HG02885 (cell line): ENCODE measurements around the gene DLGAP1.

Experiments used
- ATAC-seq: cut with Tn5 transposase; IDR thresholded peaks from one replicate; pipeline ENCODE4 v1.9.1; 2021; ENCODE audit warnings: mild to moderate bottlenecking; ENCODE audit not compliant: unreplicated experiment, poor library complexity

Gene DLGAP1

DNA sequence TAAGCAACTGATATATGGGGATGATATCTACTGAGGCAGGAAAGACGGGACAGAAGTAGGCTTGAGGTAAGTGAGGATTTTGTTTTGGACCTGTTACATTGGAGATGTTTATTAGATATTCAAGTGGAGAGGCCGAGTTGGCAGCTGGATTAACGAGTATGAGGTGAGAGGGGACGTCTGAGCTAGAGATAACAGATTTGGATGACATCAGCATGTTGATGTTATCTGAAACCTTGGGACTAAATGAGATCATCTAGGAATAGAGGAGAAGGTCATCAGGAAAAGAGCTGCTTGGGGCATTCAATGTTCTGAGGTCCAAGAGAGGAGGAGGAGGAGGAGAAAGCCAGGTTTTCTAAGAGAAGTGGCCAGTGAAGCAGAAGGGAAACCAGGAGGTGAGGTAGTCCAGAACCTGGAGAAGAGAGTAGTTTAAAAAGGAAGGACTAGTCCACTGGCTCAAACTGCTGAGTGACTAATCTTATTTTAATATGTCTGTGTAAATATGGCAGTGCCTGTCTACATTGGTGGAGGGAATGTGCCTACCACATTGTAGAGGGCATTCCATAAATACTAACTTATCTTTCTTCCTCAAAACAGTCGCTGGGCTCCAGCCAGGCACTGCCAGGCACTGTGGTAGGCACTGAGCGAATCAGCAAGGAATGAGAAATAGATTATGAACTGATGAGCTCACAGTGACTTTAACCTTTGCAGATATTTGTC is 488.3 kb downstream of the DLGAP1 start:
- no peak for ATAC-seq

DNA sequence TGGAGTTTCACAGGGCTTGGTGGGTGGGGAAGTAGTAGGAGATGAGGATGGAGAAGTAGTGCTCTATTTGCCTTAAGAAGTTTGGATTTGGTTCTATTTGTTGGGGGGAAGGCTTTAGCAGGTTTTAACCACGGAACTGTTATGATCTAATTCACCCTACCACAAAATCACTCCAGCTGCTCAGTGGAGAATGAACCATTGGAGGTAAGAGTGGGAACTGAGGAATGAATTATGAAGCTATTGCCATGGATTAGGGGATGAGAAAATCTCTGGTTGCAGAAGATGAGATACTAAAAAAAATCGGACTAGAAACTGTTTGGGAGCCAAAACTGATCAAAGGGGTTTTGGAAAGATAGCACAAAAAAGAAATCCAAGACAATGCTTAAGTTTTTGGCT is 488.9 kb downstream of the DLGAP1 start:
- ATAC-seq: no peak

DNA sequence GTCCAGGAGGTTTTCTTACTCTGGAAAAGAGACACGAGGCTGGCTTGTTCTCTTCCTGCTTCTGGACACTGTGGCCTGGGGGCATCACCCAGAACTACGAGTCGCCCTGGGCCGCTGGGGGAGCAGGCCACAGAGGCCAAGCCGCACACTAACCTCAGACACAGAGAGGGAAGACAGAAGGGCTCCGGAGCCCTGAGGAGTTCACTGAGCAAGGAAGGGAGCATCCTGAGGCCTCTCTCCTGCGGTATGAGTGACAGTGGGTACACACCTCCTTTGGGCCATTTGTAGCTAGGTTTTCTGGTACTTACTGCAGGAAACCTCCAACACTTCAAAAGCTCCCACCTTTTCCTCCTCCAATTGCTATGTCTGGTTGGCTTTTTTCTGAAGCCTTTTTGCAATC is 494.1 kb downstream of the DLGAP1 start:
- ATAC-seq: no peak

DNA sequence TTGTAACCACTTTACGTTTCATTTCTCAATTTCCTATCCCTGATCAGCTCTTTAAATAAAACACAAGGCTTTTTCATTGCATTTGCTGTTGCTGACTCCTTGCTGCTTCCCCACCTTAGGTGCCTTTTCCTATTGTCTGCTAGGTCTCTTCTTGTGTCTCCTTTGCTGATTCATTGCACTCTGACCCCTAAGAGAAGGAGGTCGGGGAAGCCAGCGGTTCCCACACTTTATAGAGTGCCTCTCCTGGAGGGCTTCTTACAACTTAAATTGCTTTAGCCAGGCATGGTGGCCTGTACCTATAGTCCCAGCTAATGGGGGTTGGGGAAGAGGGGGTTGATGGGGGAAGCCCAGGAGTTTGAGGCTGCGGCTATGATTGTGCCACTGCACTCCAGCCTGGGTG is 495.0 kb downstream of the DLGAP1 start:
- no peak for ATAC-seq

DNA sequence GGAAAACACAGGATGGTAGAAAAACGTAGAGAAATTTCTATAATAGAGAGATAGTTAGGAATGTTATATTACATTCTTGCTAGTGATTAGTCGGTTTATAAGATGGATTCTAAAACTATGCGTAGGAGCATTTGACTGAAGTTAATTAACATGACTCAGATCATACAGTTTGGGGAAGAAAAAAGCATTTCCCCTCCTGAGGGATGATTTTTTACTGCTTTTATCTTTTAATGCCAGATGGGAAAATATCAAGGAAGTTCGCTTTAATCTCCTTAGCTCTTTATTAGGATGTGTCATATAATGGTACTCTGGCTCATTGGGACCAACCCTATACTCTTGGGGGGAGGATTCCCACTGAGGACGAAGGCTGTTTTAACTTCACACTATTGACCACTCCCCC is 503.1 kb downstream of the DLGAP1 start:
- no peak for ATAC-seq

DNA sequence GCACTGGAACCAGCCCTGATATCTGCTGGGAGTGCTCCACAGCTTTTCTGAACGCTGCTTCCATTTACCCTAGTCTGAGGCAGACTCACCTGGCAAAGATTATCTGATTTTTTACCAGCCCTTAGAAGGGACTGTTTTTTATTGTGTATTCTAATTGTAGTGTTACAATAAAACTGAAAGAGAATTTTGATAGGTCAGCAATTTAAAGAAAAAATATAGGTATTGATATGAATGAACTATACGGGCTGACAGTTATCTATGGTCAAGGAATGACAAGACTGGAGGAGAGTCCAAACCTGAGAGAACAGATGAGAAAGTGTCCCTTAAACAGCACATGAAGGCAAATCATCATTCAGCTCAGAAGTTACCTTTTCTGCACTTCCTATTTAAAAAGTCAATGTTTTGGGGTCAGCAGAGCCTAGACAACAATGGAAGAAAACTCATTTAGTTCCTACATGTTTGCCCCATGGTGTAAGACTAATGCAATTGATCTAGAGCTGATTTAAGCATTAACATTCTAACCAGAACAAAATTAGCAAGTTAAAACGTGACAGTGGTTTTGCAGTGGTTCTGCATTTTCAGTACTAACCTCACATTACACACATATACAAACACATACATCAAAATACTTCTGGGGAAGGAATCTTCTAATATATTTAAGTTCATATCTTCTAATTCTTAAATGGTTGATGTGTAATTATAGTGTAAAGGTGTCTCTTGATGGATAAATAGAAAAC is 504.3 kb downstream of the DLGAP1 start:
- no peak for ATAC-seq

DNA sequence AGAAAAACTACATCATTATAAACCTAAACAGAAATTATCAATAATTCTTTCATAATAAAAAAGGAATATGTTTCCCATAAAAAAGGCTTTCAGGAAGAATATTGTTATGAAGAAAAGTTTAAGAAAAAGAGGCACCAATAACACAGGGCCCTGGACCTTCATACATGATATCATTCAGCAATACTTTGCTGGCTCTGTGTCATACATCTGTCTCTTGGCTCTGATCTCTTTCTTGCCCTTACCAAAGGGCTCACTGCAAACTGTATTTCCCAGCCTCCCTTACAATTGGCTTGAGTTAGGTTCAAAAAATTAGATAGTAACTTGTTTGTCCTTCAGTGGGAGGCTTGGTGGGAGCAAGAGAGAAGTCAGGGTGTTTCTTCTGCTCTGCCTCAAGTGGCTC is 506.1 kb downstream of the DLGAP1 start:
- no peak for ATAC-seq

DNA sequence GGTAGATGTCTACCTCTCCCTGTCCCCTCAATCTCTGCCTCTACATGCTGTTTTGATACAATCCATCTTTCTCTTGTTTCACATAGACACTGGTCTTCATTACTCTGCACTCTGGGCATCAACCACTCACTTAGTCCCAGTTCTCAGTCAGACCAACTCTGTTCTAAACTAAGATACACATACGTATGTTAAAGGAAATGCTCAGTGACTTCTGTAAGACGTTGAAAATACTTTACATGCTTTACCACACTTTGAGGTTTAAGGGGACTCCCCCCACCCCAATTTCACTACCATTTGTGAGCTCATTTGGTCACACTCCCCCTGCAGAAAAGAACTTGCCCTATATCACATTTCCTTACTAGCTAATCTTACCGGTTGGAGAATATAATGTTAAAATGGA is 507.7 kb downstream of the DLGAP1 start:
- ATAC-seq: no peak

DNA sequence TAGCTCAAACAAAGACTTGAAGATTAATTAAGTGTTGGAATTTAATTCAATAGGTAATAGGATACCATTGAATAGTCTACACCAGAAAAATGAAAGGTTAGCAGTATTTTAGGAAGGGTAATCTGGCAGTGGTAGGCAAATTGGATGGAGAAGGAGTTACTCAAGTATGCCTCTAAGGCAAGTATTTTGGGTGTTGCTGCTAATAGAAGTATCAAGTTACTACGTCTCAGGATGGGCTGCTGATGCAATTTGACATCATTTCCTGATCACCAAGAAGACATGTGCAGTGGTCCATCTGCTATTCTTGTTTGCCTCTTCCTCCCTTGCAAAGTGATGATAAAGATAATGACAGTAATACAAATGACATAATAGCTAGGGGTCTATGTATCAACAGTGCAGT is 519.8 kb downstream of the DLGAP1 start:
- no peak for ATAC-seq

DNA sequence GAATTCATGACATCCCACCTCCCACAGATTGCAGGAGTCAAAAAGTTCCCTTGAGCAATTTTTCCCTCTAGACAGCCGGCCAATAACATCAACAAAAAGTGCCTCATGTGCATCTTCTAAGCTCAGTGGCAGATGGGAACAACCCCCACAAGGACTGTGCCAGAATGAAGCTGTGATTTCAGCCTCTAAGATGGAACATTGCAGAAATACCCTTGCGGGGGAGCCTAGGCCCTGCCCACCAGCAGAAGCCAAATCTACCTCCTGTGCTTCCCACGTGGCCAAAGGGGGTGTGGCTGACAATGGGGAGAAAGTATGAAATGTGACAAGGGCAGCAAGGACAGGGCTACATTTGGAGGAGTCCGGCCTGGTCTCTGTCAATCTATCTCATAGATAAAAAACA is 522.8 kb downstream of the DLGAP1 start:
- no peak for ATAC-seq

DNA sequence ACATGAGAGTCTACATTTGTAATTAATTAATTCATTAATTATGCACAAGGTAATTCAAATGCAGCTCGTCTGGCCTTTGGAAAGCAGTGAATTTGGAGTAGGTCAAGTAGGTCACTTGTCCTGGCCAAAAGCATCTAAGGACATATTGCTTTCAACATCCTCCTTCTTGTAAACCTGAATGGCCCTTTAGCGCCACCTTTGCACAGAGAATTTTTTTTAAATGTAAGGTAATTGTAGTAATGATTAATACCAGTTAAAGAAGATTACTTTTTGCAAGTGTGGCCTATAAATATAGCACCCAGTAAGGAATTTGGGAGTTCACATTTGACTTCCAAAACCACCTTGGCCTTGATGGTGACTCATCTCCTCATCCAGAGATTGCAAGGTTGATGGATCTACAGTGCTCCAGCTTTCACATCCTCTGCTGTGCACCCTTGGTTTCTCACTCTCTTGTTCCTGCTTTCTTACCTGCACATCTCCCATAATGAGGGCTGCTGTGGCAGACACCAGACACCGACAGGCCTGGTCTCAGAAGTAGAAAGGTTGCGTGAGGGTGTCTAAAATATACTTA is 523.5 kb downstream of the DLGAP1 start:
- no peak for ATAC-seq

DNA sequence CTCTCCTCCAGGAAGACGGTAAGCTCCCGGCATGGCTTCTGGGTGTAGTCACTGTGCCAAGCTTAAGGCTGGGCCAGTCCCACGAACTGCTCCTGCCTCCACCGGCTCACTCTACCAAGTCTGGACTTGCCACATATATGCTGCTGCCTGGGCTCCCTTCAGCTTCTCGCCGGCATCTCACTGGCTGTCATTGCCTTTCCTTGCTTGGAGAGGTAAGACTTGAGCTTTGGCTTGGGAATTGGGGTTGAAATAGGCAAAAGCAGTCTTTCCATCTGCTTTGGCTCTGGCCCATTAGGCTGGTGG is 524.1 kb downstream of the DLGAP1 start:
- no peak for ATAC-seq

DNA sequence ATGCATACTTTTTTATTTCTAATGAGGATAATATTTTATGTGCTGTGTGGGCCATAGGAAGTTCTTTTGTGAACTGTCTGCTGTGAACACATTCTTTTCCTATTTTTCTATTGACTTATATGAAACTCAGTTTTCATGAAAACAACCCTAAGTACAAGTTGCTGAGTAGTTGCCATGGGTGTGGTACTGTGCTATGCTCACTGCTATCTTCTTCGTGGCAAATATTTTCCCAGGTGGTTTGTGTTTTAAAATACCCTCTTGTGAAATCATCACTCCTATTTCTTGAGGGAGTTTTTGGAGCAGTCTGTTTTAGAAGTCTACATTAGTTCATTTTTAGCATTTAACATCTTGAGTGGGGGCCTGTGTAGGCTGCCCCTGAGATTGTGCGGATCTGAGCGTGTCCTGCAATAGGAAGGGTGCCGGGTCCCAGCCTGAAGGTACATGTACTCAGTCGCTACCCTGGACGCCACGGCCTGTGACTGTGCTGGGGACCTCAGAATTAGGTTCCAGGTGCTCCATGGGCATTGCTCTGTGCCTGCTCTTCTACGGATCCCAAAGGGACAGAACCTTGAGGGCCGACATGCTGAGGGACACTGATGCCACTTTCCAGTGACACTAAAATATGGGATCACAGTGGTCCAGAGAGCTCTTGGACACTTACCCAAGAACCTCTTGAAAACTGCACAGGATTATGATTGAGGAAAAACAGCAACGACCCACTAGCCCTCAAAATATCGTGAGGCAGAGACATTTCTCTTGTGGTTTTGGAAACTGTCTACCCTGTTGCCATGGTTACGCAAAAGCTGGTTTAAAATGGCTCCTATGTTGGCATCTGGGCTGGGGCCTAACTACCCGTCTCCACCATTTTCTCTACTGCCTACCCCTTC is 524.7 kb downstream of the DLGAP1 start:
- no peak for ATAC-seq

DNA sequence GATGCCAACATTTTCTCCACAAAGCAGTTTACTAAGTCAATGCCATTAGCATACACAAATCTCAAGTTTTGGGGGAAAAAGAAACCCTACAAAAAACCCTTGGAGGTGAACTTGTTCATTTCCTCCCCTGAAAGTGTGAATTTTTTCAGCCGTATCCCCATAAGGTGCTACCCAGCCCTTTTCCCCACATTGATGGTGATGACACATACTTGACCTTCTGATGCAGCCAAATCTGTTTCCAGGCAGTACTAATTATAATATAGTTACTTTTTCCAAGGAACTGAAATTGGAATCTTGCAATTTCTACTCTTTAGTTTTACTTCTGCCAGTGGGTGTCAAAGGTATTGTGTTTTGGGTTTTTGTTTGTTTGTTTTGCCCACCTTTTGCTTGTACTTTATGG is 530.7 kb downstream of the DLGAP1 start:
- ATAC-seq: no peak

DNA sequence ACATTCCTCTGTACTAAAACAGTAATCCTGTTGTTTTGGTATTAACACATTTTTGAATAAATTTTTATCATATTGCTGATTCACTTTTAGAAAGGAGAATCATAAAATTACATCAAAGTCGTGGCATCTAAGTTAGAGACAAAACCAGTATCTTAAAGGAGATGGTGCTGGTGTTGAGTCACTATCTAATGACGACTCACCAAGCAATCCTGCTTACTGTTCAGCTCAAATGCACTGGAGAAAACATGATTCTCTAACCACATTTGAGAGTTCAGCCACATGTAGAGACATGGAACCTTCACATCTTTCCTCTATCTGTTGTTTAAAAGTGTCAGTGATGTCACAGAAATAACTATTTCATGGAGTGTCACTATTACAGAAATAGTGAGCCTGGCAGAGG is 531.4 kb downstream of the DLGAP1 start:
- no peak for ATAC-seq

DNA sequence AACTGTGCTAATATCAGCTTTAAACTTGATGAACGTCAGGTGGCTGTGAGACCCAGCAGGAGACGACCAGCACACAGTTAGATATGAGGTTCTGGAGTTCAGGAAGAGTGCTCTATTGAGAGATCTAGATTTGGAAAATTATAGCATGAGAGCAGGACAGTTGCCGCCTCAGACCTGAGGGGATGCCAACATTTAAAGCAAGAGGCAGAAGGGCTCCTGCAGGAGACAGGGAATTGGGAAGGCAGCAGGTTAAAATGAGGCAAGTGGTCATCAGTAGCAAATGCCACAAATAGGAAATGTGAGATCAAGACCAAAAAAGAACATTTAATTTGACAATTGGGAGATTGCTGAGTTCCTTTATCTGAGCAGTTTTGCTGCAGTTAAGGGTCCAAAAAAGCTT is 533.3 kb downstream of the DLGAP1 start:
- ATAC-seq: no peak

DNA sequence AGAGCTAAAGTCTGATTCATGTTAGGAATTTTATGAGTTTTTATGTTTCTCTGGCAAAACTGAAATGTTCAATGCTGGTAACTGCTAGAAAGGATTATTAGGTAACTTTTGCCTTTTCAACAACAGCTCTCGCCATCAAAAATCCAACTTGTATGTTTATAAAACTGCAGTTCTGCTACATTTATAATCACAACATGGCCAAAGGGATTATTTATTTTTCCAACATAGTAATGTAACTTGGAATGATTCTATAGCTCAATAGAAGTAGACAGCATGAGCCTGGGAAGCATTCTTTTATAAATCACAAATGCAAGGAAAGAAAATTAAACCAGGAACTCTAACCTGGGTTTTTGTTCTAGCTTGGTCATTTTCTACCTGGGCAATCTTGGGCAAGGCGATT is 534.3 kb downstream of the DLGAP1 start:
- ATAC-seq: no peak

DNA sequence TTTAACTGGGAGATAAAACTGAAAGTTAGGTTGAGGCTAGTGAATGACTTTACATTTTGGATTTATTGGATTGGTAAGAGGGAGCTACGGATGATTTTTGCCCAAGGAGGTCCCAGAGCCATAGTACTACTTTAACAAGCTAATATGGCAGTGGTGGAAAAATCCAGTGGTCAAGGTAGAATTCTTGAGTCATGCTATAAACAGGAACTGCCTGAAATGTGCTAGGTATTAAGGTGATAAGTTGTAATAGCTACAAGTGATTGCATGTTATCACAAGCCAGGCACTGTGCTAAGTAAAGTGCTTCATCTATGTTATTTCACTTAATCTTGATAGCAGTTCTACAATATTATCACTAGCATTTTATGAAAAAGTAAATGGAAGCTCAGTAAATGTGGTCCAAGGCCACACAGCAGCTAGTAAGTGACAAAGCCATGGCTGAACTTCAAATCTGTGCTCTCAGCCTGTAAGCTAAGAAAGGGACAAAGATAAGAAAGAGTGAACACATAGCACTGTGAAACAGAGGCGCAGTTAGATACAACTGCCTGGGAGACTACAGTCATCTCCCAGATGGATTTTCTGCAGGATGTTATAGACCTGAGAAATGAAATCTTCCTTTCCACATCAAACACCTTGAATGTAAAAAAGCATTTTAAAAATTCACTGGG is 535.6 kb downstream of the DLGAP1 start:
- no peak for ATAC-seq

DNA sequence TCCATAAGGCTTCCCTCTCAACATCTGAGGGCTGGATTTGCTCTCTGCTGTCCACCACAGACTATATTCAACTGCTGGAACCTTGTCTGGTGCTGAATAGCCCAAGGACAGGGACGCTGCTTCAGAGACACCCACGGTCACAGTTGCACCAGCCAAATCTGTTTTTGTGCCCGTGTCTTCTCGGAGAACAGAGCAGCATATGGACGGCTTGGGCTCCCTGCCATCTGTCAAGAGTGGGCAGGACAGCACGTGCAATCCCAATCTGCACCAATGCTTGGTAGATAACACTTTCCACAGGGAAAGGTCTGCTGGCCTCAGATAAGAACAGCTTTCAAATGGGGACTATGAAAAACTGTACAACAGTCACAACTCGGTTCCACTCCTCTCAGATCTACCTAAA is 539.0 kb downstream of the DLGAP1 start:
- no peak for ATAC-seq

DNA sequence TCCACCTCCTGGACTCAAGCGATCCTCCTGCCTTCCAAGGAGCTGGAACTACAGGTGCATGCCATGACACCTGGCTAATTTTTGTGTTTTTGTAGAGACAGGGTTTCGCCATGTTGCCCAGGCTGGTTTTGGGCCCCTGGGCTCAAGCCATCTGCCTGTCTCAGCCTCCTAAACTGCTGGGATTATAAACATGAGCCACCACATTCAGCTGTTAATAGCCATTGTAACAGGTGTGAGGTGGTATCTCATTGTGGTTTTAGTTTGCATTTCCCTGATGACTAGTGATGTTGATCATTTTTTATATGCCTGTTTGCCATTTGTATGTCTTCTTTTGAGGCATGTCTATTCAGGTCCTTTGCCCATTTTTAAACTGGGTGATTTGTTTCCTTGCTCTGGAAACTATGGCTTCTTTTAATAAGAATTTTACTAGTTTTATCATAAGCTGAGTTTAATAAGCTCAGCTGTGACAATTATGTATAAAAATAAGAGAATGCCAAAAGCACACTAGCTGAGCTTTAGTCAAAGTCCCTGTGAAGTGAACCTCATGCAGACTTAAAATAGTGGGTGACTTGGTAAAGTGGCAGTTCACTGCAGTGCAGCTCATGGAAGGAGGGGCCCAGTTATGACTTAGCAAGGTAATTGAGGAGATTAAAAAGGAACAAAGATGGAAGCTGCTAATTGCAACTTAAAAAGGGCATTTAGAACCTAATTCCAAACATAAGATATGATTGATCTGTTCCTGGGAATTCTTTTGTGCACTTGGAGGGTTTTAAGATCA is 540.1 kb downstream of the DLGAP1 start:
- ATAC-seq: no peak
